Right renal pelvis (tissue), 4 donors: ENCODE measurements around the gene THPO. TPM values are rescaled to one million over a fixed set of nuclear protein-coding genes. Genes with fewer than 3 reads are reported as not detected.

ENCODE experiments used
- DNase-seq, 4 donors: peaks; one replicate each; pipeline ENCODE4 v3.0.0-alpha.2; 2013; ENCODE audit warnings: low read depth in 4 of 4, low spot score in 3 of 4, missing footprints in 1 of 4
- polyA plus RNA-seq, 4 donors: library from polyadenylated mRNA; unstranded; fragments of 120-200 nt; gene quantifications; one replicate each; pipeline ENCODE4 v1.2.1, GENCODE V29; 2013; ENCODE audit not compliant: insufficient read length in 4 of 4

Gene THPO
- 1 to 10 TPM; 1.9 to 3.1 (median 2.5) TPM for polyA plus RNA-seq

DNA sequence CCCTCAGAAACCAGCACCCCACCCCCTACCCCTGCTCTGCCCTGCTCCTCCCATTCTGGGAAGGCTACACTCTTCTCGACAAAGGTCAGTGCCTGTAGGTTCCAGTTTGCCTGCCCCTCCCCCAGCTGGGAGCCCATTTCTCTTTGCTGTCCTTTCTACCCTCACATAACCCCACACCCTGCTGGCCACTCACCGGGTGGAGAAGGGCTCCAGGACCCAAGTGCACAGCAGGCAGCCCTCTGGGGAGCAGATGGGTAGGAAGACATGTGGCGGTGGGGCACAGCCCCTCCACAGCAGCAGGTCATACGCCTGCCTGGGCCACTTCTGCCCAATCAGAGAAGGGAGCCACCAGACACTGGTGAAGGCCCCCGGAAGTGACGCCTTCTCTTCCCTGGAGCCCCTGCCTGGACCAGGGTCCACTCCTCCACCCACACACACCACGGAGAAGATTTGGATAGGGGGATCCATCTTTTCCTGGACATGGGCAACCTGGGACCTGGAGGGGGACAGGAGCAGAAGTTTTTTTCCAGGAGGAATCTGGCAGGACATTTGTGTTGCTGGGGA is at the start of gene THPO:
THPO (minus strand) TSS at position 326 of the 564 bp plus-strand sequence. CDS start 1,948 bp downstream, outside the sequence.
- DNase-seq = no peak

DNA sequence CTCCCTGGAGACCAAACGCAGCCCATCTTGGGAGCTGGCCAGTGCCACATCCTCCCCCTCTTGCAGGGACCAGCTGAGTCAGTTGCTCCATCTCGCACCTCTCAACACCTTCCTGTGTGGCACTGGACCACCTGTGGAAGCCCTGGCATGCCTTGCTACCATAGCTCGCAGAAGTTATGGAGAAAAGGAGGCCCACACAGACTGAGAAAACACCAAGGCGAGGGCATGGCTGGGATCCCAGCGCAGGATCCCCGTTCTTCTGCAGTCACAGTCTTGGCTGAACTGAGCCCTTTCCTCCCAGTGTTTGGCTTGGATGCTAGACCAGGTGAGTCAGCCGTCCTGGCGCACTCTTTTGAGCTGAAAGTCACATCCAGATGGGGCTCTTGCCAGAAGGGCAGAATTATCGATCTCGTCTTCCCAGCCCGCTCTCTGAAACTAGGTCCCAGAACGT is 48.7 kb upstream of the THPO start:
- no peak for DNase-seq

DNA sequence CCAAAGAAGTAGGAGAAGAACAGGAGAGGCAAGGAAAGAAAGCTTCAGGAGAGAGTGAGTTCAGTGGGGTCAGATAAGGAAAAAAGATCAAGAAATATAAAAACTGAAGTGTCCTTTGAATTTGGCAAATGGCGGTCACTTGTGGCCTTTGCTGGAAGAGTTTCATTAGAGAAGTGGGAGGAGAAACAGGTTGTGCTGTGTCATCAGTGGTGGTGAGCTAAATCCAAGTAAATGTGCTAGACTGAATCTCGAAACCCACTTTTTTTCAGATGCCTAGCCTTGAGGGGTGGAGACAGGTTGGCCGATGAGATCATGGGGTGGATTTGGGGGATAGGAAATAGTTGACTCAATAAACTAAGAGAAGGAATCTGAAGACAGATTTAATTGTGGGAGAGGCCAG is 45.6 kb upstream of the THPO start:
- DNase-seq = no peak

DNA sequence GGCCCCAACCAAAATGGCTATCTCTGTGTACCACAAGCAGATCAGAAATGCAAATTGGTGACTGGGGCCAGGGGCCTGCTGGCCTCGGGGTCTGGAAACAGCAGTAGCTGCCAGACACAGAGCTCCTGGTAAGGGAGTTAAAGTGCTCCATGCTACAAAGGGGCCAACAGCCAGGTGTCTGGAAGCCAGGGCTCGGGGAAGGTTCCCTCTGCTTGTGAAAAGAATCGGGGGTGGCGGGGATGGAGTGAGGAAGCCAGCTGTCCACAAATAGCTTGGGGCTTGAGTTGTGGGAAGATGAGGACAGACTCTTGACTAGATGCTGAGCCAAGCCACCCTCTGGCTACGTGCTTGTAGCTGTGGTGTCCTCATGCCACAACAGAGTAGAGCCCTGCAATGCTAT is 41.2 kb upstream of the THPO start:
- no peak for DNase-seq

DNA sequence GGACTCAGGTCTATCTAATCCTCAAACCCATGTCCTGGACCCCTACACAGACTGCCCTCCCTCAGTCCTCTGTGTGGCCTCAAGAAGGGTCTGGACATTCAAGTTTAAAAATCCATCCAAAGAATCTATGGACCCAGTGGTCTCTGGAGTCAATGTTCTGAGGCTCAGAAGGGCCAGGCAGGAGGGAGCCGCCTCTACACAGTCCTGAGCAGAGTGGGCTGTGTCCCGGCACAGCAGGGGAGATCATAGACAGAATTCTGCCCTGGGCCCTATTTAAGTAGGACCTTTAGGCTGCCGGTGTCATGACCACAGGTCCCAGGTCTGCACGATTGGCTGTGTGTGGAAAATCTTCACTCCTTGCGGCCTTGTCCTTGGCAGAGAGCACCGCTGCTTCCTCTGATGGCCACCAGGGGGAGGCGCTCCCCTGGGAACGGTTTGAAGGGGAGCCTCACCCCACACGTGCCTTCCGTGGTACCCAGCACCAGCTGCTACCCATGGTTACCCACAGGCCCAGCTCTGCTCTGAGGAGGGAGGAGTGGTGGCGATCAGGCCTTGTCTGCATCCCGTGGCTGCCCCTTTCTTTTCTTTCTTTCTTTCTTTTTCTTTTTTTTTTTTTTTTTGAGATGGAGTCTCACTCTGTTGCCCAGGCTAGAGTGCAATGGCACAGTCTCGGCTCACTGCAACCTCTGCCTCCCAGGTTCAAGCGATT is 39.8 kb upstream of the THPO start:
- DNase-seq = peak in 1 of 4 donors; percentile 29

DNA sequence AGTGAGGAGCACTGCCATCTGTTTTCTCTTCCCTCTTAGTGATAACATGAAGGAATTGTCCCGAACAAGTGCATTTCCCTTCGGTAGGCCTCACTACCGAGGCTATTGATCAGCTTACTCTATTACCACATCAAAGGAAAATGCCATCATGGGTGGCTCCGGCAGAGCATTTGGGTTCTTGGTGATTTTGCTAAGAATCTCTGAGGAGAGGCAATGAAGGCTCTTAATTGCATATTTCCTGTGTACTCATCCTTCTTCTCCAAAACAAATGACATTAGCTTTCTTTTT is 37.1 kb upstream of the THPO start:
- no peak for DNase-seq

DNA sequence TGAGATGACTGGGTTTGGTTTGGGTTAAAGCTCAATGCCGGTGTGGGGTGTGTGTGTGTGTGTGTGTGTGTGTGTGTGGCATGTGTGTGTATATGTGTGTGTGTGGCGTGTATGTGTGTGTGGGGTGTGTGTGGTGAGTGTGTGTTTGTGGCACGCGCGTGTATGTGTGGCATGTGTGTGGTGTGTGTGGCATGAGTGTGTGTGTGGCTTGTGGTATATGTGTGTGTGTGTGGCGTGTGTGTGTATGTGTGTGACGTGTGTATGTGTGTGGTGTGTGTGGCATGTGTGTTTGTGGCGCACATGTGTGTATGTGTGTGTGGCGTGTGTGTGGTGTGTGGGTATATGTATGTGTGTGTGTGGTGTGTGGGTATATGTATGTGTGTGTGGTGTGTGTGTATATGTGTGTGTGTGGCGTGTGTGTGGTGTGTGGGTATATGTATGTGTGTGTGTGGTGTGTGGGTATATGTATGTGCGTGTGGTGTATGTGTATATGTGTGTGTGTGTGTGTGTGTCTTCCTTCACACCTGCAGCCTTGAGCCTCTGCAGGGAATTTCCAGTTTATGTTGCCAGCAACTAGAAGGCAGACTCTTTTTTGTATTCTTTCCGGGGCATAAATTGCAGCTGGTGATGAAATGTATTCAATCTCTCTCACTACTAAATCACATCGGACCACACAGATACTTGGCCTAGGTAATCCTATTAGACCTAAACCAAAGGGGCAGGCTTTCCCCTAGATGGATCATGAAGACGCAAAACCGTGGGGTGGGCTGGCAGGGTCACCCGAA is 36.6 kb upstream of the THPO start:
- no peak for DNase-seq

DNA sequence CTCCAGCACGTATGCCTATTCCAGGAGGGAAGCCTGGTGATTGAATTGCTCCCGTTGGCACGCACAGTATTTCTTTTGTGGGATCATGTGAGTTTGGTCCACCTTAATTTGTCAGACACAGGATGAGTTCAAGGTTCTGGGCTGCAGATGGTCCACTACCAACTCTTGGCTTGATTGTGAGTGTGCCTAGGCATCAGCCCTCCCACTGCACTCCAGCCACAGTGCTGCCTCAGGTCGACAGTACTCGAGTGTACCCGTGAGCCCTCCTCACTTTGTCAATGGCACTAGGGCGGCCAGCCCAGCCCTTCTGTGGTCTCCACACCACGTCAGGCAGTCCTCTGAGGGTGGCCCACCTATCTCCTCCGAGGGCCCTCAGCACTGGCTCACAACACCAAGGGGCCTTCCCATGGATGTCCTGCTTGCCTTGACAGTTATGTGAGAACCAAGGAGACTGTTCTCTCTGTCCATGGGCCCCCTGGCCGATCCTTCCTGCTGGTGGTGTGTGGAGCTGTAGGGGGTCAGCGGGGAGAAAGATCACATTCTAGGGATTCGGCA is 32.0 kb upstream of the THPO start:
- DNase-seq = no peak

DNA sequence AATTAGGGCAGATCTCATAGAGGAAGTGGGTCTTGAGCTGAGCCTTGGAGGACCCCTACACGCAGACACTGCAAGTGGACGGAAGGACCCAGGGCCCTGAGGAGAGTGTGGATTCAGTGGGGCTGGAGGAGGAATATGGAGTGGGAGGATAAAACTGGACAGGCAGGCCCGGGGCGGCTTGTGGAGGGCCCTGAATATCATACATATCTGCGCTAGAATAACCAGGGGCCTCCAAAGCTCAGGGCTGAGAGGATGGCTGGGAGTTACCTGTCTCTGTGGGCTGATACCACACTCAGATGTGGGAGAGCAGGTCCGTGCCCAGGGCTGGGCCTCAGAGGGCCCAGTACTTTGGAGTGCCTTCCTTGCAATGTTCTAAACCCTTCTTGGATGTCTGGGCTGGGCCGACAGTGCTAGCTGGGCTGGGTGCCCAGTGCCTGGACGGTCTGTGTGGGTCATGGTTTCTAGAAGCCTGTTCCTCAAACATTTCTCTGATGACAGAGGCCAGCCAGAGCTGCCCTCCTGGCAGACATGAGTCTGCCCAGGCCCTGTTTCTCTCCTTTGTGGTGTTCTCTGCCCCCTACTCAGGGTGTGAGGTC is 31.4 kb upstream of the THPO start:
- DNase-seq = no peak

DNA sequence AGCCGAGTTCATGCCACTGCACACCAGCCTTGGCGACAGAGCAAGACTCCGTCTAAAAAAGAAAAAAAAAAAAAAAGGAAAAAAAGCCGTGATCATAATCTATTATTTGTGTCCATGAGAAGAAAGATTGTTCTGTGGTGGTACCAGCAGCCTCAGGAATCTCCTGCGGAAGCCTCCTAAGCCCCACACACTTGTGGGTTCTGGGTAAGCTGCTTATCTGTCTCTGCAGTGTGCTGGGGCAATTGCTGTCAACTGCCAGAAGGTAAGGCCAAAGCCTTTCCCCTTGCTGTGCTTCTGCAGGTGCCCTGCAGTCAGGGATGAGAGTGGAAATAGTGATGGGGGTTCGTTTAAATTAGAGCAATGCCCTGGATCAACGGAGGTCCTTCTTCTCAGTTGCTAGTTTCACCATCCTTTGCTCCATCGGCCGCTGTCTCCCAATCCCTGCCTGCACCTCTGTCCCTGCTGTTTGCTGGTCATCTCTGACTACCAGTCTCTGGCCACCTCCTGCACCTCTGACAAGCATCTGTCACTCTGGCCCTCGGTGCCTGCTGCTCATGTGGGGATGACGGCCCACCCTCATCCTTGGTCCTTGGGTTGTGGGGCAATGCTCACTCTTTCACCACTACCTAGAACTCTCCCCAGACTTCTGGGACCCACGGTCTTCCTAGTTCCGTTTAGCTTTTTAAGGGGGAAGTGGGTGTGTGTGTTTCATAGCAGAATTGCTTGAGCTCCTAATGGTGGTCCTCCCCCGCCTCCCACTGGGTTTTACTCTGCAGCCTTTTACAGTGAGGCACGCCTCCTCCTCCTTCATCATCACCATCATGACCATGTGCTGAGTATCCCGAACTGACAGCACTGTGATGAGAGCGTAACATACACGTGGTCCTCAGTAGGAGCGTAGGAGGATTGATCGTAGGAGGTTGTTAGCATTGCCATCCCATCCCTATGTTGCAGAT is 27.3 kb upstream of the THPO start:
- DNase-seq = no peak

DNA sequence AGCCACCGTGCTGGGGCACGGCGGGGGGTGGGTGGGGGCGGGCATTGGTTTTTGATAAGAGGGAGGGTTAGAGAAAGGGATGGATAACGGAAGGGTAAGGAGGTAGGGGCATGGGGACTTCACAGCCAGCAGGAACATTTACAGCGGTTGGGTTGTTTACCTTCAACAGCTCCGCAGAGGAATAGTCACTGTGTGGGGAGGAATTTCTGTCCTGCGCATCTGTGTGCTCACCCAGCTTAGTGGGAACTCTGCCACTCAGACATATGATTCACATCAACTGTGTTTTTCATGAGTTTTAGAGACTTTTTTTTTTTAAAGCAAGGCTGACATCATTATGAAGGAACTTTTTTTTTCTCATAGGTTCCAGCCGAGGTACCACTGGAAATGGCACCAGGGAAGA is 21.4 kb upstream of the THPO start:
- DNase-seq = no peak

DNA sequence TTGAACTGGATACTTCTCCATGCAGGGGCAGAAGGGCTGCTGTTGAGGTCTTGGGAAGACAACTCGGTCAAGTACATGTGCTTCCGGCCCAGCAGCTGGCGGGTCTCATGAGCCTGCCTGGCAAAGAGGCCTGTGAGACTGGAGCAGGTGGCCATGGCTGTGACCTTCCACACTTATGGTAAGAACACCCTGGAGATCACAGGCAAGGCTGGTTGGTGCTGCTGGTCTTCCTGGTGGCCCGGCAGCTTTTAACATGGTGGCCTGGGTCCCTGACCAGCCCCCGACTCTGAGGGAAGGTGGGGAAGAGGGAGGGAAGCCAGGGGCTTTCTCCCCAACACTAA is 17.3 kb upstream of the THPO start:
- DNase-seq = no peak

DNA sequence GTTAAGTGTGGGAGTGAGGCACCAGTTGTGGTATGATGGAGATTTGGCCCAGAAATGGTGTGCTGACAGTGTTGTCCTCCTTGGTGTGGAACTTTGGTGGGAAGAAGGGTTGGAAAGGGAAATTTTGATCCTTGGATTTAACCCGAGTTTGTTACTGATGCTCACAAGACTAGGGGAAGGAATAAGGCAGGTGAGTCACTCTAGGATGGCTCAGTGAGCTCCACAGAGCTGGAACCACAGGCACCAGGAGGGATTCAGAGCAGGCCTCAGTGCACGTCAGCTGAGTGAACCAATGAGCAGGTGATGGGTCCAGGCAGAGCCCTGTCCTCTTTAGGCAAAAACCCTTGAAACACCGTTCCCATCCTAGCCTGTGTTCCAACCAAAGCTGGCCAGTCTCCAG is 13.3 kb upstream of the THPO start:
- DNase-seq = no peak

DNA sequence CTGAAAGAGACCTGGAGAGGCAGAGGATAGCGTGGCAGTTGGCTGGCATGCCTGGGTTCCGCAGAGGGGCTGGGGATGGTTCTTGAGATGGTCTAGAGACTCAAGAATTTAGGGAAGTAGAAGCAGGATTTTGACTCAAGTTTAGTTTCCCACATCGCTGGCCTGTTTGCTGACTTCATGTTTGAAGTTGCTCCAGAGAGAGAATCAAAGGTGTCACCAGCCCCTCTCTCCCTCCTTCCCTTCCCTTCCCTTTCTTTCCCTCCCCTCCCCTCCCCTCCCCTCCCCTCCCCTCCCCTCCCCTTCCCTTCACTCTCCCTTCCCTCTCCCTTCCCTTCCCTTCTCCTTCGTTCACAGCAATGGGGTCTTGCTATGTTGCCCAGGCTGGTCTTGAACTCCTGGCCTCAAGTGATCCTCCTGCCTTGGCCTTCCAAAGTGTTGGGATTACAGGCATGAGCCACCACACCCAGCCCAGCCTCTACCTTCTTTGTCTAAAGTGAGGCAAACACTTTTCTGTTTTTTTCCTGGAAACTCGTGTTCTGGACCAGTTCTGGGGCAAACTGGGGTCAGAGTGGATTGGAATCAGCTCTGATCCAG is 12.0 kb upstream of the THPO start:
- DNase-seq = no peak

DNA sequence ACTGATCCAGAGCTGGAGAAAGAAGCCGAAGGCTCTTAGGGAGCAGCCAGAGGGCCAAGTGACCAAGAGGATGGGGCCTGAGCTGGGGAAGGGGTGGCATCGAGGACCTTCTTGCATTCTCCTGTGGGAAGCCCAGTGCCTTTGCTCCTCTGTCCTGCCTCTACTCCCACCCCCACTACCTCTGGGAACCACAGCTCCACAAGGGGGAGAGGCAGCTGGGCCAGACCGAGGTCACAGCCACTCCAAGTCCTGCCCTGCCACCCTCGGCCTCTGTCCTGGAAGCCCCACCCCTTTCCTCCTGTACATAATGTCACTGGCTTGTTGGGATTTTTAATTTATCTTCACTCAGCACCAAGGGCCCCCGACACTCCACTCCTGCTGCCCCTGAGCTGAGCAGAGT is 11.4 kb upstream of the THPO start:
- no peak for DNase-seq

DNA sequence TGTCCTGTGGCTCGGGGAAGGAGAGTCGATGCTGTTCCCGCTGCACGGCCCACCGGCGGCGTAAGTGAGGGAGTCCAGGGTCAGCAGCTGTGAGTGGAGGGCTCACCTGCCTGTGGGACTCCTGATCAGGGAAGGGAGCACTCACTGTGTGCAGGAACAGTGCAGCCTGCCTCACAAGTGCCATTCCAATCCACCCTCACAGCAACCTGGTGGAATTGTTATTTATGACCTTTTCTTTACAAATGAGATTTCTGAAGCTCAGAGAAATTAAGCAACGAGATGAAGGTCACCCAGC is 10.9 kb upstream of the THPO start:
- no peak for DNase-seq

DNA sequence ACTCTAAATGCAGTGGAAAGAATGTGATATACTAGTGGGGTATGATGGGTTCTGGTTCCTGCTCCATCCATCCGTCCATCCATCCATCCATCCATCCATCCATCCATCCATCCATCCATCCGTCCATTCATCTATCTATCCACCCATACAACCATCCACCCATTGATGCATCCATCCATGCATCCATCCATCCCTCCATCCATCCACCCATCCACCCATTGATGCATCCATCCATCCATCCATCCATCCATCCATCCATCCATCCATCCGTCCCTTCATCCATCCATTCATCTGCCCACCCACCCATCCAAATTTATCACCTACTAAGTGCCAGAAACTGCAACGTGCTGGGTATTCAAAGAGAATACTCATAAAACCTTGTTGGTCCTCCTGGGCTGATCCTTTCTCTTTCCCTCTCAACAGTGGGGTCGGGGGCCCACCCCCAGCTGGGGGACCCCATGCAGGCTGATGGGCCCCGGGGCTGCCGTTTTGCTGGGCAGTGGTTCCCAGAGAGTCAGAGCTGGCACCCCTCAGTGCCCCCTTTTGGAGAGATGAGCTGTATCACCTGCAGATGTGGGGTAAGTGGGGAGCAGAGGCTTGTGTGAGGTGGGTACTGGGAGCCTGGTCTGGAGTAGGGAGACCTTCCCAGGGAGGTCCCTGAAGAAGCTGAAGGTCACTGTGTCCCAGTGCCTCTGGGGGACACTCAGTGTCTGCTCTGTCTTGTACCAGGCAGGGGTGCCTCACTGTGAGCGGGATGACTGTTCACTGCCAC is 10.3 kb upstream of the THPO start:
- DNase-seq = no peak

DNA sequence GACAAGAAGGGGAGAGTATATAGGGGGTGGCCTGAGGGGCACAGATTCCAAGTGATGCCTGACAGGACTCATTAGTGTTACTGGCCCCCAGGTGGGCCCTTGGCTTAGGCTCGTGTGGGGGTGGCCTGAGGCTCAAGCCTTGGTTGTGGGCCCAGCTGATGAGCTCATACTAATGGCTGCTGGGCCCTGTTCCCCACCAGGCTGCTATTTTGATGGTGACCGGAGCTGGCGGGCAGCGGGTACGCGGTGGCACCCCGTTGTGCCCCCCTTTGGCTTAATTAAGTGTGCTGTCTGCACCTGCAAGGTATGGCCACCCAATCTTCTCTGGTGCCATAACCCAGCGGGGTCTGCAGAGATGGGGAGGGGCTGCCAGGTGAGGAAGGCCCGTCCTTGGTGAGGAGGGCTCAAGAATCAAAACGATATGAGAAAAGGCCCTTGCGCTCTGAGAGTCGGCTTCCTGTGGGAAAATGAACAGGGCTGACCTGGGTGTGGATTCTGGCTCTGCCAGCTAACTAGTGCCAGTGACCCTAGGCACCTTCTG is 9.2 kb upstream of the THPO start:
- DNase-seq = no peak
